Lower leg skin (tissue), 3 donors: ENCODE data around the gene B3GALT4.

Experiments used
- CTCF ChIP-seq, 3 donors: fragments of 450-650 bp; IDR thresholded peaks; one replicate each; pipeline ENCODE4 v1.5.1; 2016; ENCODE audit warnings: antibody characterized with exemption in 3 of 3, mild to moderate bottlenecking in 3 of 3, moderate library complexity in 2 of 3
- POLR2A ChIP-seq, 2 donors: fragments of 450-650 bp; IDR thresholded peaks; one replicate each; pipeline ENCODE4 v1.6.1; 2016 to 2017; ENCODE audit warnings: antibody characterized with exemption in 2 of 2, mild to moderate bottlenecking in 1 of 2, moderate library complexity in 1 of 2

- TF ChIP-seq CTCF (IDR thresholded peaks at IDR 0.05) (no peak), POLR2A (IDR thresholded peaks at IDR 0.05) (no peak)
These were observed 33.4 kb upstream of the B3GALT4 start for GRCh38 chr6:33243476-33243875.
